ENCODE results near the gene CCDC12.

DNA sequence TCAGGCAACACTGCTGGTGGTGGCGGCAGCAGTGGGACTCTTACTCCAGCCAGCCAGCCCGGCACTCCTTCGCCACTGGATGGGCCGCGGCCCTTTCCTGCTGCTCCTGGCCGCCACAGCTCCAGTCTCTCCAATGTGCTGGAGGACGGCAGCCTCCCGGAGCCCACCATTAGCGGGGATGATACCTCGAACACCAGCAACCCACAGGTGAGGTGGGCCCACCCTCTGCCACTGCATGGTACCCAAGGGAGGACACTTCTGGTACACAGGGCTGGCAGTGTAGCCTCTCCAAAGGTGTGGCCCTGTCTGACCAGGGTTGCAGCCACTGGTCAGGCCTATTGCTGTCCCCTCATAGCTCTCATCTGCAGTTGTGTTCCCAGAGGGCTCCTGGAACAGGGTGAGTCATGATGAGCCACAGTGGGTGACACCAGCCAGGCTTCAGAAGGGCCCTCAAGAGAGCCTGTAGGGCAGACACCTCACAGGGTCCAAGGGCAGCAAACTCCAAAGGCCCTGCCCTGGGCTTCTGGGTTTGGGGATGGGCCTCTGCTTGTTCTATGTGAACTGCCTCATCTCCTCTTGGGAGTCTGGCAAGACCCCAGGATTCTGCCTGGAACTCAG, 23.8 kb upstream of the CCDC12 start:
- TF ChIP-seq CTCF (IDR thresholded peaks at IDR 0.05) (no peak), POLR2A (IDR thresholded peaks at IDR 0.05) (no peak)
